HFF-Myc (cell line): ENCODE results near the gene BIRC3.

Experiments
- DNase-seq: peaks from one replicate; pipeline ENCODE4 v3.0.0-alpha.2; 2011; ENCODE audit warnings: low read depth; ENCODE audit errors: extremely low read depth
- H3K4me3 ChIP-seq: replicated peaks from 2 replicates; pipeline ENCODE4 v1.5.1; 2011; ENCODE audit warnings: low read depth, mild to moderate bottlenecking, control low read depth, low read length
- CTCF ChIP-seq: IDR thresholded peaks from 2 replicates; pipeline ENCODE4 v1.5.1; 2012; ENCODE audit warnings: mild to moderate bottlenecking, low read depth, low read length, control low read depth; ENCODE audit errors: missing control alignments

The BIRC3 gene

GRCh38 chr11:102286292-102286691, 31.0 kb upstream of the BIRC3 start:
- DNase-seq: no peak
- no peak for TF ChIP-seq CTCF
- H3K4me3 ChIP-seq: no peak overlapping the region

- no peak overlapping the region for H3K4me3 ChIP-seq
- peak; percentile 69 for DNase-seq
- TF ChIP-seq CTCF: peak; percentile 57
These were observed 29.1 kb upstream of the BIRC3 start for GRCh38 chr11:102287964-102288724.

GRCh38 chr11:102288725-102289083, 28.6 kb upstream of the BIRC3 start:
- no peak overlapping the region for H3K4me3 ChIP-seq
- DNase-seq: no peak
- no peak for TF ChIP-seq CTCF

- no peak for TF ChIP-seq CTCF
- DNase-seq: no peak
- H3K4me3 ChIP-seq: no peak overlapping the region
These were observed 27.7 kb upstream of the BIRC3 start for GRCh38 chr11:102289592-102289991.

- H3K4me3 ChIP-seq: no peak overlapping the region
- DNase-seq: no peak
- TF ChIP-seq CTCF: no peak
These were observed 25.5 kb upstream of the BIRC3 start for GRCh38 chr11:102291831-102292230.

- TF ChIP-seq CTCF: no peak
- no peak overlapping the region for H3K4me3 ChIP-seq
- DNase-seq: no peak
These were observed 24.4 kb upstream of the BIRC3 start for GRCh38 chr11:102292933-102293332.

- peak; percentile 50 for TF ChIP-seq CTCF
- H3K4me3 ChIP-seq: no peak overlapping the region
- DNase-seq: peak; percentile 44
These were observed 23.2 kb upstream of the BIRC3 start for GRCh38 chr11:102293873-102294601.
